ENCODE data around the gene REPIN1.
A peak's percentile ranks its signal among the peaks of the same experiment; 100 is the strongest.

REPIN1 gene

DNA sequence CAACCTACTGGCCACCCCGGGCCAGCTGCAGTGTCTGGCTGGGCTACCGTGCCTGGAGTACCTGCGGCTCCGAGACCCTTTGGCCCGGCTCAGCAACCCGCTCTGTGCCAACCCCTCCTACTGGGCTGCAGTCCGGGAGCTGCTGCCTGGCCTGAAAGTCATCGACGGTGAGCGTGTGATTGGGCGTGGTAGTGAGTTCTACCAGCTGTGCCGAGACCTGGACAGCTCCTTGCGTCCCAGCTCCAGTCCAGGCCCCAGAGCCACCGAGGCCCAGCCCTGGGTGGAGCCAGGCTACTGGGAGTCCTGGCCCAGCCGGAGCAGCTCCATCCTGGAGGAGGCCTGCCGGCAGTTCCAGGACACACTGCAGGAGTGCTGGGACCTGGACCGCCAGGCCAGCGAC lies 31.4 kb upstream of the REPIN1 start:
- no peak for DNase-seq (ENCODE audit: low spot score)

DNA sequence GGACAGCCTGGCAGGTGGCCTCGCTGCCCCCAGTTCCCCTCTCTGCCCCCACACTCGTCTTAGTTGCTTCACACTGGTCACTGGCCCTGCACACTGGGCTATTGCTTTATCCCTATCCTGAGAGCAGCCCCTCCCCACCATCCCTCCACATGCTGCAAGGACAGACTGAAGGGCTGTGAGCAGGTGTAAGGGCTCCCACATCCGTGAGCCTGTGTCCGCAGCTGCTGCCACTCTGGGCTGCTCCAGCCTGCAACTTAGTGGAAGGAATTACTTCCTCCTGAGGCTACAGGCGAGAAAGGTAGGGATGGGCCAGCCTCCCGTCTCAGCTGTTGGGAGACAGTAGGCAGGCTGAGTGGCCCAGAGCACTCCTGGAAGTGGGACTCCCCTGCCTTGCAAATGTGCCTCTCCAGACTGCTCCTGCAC lies 31.0 kb upstream of the REPIN1 start:
- DNase-seq (ENCODE audit: low spot score) = no peak

DNA sequence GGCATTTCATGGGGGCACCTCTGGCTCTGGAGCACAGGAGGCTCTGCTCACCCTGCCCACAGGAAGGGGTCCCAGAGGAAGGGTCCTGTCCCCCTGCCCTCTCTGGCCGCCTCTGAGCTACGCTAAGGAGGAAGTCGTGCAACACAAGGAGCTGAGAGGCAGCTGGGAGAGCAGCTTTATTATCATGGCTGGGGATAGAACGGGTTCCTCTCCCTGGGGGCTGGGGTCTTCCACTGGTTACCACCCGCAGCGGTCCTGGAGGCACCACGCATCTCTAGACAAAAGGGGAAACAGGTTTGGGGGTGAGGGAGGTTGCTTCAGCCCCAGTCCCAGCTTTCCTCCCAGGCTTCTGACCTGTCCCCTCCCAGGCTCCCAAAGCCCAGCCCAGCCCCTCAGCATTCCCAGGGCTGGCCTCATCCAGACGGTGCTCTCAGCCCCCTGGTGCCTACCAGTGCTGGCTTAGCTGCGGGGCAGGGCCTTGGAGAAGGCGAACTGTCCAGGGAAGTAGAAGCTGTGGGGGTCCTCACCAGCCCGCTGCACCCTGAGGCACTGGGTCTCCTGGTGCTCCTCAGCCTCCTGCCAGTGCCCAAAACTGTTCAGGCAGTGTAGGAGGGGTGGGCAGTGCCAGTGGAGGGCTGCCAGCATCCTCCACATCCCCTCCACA lies 30.3 kb upstream of the REPIN1 start:
- DNase-seq (ENCODE audit: low spot score) = no peak

DNA sequence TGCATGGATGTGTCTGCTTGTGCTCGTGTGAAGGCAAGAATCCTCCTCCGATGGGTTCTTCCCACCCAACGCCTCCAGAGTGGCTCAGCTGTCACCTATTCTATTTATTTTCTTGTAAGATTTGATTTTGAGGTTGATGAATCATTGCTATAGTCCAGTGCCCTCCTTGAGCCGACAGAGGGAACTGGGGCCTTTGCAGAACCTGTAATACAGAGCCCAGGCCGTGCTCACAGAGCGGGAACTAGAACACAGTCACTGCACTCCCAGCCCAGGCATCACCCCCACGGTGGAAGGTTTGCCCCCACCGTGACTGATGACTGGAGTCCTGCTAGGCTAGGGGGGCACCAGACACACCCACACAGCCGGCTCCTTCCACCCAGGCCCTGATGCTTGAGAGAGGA lies 29.2 kb upstream of the REPIN1 start:
- DNase-seq (ENCODE audit: low spot score) = no peak

DNA sequence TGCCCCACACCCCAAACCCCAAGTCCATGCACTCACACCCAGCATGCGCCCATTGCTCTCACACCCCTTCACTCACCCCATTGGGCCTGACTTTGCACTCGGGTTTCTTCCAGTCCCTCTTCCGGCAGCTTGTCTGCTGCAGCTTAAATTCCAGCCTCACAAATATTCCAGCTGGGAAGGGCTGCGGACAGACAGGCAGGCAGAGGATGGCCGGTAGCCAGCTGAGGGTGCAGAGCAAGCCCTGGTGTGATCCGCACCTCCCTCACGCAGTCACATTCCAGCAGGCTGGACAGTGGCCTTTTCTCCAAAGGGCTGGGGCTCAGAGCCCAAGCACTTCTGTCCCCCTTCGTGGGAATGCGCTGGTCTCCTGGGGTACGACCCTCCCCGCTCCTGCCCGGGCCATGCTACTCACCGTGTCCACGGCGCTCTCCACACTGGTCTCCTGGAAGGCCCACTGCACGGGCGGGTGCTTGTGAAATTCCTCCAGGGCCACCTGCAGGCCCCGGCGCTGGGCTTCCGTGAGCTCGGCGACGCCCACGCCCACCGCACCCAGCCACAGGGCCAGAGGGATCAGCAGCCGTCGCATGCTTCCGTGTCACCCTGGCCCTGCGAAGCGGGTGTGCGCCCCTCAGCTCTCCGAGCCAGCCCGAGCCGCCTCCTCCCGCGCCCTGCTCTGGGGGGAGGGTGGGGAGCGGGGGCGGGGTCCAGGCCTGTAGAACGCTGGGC lies 28.4 kb upstream of the REPIN1 start:
- no peak for DNase-seq (ENCODE audit: low spot score)

DNA sequence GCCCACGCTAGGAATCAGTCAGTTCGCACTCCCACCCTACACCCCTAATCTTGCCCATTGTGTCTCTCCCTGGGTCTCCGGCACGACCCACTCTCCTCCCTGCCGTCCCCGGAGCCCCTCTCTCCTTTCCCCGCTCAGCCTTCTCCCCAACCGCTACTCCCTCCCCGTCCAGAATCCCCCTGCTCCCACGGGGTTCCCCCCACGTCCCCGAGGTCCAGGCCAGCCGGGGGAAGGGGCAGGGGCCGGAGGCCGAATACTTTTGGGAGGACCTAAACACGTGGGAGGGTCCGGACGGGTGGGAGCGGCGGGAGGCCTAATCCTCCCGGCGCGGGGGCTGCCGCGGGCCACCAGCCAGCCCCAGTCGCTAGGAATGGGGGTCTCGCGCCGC lies 27.8 kb upstream of the REPIN1 start:
- no peak for DNase-seq (ENCODE audit: low spot score)

DNA sequence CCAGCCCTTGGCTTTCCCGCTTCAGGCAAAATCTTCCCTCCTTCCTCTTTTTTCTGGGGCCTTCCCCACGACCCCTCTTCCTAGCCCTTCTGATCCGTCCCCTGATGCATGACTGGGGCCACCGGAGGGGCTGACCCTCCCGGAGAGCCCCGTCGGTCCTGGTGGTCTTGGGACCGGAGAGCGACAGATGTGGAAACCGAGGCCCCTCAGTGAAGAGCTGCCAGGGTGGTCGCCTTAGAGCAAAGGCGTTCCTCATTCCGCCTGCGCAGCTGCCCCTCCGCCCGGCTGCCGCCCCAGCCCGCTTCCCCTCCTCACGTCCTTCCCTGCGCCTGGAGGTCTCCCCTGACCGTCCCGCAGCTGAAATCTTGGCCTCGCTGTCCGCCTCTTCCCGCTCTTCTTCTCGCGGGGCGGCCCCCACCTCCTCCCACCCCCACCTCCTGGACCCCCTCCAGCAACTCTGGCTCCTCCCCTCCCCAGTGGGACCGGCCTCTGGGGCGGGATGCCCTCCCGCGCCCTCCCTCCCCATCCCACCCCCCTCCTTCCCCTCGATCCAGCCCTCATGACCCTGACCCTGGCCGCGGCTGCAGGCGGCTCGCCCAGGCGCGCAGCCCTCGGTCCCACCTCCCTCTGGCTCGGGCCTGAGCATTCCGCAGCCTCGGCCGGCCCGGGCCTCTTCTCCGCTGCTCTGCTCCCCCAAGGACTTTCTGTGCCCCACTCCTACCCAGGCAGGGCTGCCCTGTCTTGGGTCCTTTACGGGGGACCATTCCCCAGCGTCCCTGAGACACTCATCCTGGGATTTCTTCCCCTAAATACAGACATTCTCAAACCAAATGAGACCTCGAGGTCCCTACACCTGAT lies 27.1 kb upstream of the REPIN1 start, which contains the start of gene RARRES2:
Gene RARRES2 (minus strand): TSS at position 367 of the 858 bp plus-strand sequence. CDS start 1,020 bp downstream, outside the sequence.
- no peak for DNase-seq (ENCODE audit: low spot score)

DNA sequence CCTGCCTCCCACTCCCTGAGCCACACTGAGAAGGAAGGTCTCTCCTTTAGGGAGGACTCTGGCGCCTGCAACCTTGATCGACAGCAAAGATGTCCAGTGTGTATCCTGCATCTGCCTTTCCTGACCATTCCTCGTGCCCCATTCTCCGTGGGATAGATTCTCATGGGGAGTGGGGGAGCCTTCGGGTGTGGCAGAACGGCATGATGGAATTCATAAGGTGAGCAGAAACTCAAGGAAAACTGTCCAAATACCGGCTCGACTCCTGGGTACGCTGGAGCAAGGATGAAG lies 26.6 kb upstream of the REPIN1 start:
- DNase-seq (ENCODE audit: low spot score) = no peak

DNA sequence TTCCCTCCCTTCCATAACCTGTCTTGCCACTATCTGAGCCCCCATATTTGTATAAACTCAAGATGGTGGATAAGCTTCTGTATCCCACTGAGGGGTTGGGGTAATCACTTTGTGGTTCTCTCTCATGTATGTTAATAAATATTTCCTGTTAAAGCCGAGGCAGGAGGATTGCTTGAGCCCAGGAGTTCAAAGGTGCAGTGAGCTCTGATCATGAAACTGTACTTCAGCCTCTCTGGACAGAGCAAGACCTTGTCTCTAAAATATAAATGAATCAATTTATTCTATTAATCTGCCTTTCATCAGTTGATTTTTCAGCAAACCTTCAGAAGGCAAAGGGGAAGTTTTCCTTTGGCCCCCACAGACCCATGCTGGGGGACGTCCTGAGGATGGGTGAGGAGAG lies 25.4 kb upstream of the REPIN1 start:
- DNase-seq (ENCODE audit: low spot score) = no peak

DNA sequence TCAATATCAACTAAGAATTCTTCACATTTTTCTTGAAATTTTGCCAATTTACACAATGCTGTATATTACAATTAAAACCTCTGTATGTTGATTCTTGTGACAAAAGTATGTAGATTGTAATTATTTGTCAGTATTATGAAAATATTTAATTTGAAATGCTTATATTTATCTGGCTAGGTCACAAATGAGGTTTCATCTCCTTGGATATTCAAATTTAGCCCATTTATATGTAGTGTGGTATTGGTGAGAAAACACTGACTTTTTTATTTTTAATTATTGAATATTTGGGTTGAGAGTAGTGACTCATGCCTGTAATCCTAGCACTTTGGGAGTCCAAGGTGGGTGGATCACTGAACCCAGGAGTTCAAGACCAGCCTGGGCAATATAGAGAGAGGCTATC lies 24.3 kb upstream of the REPIN1 start:
- DNase-seq (ENCODE audit: low spot score) = no peak

DNA sequence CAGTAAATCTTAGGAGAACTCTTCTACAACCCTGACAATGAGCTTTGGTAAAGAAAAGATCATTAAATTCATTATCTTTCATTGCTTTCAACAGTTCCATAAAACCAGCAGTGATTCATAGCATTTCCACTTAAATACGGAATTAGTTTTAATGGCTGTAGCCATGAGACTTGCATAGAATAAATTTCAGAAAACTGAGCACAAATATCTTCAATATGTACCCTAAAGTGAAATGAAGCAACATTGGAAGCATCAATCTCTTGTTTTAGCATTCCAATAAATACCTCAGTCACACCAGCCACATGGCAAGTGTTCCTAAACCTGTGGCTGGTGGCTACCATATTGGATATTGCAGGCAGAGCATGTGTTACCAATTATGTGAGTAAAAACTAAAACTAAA lies 23.6 kb upstream of the REPIN1 start:
- DNase-seq (ENCODE audit: low spot score) = no peak

DNA sequence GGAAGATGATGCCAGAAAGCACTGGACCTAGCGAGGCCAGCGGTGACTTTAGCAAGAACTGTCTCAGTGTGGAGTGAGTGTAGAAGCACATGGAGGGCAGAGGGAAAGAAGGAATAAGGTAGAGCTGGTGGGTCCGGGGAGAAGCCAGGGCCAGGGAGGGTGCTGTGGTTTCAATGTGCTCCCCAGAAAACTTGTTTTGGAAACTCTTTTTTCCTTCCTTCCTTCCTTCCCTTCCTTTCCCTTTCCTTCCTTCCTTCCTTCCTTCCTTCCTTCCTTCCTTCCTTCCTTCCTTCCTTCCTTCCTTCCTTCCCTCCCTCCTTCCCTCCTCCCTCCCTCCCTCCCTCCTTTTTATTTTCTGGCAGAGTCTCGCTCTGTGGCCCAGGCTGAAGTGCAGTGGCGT lies 21.7 kb upstream of the REPIN1 start:
- DNase-seq (ENCODE audit: low spot score) = no peak

DNA sequence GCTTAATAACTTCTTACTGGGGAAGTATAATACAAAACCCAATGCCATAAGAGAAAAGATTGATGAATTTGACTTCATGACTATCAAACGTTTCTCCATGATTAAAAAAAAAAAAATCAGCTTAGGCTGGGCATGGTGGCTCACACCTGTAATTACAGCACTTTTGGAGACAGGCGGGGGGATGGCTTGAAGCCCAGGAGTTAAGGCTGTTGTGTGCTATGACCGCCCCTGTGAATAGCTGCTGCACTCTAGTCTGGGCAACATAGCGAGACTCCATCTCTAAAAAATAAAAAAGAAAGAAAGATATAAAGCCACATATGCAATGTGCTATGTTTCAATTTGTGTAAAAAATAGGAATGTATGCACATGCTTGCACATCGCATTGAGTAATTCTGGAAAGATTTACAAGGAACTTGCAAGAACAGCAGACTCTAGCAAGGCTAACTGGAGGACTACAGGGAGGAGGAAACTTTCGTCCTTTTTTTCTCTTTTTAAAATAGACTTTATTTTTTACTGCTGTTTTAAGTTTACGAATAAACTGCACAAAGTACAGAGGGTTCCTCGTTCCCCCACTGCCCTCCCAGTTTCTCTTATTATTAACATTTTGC lies 16.9 kb upstream of the REPIN1 start:
- no peak for DNase-seq (ENCODE audit: low spot score)

DNA sequence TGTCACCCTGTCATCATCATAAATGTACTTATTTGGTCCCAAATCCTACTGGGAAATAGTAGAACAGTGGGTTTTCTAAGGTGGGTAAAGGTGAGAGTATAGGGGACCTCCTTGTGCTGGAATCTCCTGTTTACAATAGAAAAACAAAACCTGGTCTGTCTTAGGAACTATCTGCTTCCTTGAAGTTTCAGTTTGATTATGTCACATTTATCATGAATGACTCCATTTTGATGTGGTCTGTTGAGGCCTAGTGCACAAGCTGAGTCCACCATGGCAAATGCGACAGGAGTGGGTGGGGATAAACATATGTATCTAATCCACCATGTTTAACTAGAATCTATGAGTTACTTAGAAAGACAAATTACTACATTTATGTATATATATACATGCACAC lies 13.0 kb upstream of the REPIN1 start:
- DNase-seq (ENCODE audit: low spot score) = no peak

DNA sequence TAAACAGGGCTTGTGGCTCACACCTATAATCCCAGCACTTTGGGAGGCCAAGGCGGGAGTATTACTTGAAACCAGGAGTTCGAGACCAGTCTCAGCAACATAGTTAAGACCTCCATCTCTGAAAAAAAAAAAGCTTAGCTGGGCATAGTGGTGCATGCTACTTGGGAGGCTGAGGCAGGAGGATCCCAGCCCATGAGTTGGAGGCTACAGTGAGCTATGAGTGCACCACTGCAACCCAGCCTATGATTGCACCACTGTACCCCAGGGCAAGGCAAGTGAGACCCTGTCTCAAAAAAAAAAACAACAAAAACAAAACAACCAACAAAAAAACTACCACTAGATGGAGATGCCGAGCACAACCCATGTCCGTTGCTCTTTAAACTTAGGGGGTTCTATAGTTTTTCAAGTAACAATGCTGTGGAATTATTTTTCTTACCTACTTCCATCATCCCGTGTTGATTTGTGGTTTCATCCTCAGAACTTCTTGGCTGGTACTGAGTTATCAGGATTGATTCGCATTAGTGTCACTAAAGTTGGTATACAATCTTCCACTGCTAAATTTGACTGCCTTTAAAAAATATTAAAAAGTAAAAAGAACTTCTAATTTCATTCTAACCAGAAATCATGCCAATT lies 12.2 kb upstream of the REPIN1 start:
- DNase-seq (ENCODE audit: low spot score) = peak; percentile 56

DNA sequence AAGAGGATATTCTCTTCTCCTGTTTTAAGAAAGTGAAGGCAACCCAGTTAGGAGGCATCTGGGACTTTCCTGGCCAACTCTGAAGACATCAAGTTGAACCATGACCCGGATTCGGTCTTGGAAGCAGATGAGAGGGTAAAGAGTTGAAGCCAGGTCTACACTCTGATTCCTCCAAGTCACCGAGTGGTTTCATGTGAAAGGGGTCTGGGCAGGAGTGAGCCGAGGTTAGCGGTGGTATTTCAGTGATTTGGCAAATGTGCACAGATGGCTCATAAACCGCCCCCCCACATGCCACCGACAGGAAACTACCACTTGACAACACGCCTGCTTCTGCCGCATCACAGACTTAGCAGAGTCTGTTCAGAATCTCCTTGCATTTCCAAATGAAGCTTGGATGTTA lies 11.4 kb upstream of the REPIN1 start:
- peak; percentile 83 for DNase-seq (ENCODE audit: low spot score)

DNA sequence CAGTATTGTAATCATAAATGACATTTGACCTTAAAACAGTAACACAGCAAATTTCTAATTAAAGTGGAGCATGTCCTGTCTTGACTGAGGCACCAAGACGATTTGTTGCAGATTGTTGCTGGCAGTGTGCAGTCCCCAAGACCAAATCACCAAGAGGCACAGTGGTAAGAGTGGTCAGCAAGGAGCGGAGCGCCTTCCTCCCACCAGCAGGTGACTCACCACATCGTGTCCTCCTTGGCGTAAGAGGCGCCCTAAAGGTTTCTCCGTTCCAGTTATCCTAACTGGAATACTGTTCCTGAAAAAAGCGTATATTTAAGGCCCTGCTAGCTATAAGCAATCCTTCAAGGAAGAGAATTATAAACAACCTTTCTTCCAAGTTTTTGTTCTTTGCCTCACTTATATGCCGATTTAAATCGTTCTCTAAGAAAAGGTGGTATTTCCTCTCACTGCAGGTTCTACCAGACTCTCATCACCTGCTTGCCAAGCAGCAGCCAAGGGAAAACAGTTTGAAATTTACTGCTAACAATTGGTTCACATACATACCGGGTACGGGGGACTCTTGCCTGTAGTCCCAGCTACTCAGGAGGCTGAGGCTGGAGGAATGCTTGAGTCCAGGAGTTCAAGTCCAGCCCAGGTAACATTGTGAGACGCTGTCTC lies 10.7 kb upstream of the REPIN1 start:
- no peak for DNase-seq (ENCODE audit: low spot score)

DNA sequence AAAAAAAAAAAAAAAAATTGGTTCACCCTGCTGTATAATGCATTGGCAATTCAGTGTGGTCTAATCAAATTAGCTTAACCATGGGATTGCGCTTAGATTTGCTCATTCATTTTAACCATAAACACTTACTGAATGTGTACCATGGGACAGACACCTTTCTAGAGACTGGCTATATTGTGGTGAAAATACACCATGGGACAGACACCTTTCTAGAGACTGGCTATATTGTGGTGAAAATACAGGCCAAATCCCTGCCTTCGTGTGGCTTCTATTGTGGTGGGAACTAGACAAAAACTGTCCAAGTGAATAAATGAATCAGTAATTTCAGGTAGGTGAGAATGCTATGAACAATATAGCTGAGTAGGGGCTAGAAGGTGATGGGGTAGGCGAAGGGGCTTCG lies 10.2 kb upstream of the REPIN1 start:
- no peak for DNase-seq (ENCODE audit: low spot score)

DNA sequence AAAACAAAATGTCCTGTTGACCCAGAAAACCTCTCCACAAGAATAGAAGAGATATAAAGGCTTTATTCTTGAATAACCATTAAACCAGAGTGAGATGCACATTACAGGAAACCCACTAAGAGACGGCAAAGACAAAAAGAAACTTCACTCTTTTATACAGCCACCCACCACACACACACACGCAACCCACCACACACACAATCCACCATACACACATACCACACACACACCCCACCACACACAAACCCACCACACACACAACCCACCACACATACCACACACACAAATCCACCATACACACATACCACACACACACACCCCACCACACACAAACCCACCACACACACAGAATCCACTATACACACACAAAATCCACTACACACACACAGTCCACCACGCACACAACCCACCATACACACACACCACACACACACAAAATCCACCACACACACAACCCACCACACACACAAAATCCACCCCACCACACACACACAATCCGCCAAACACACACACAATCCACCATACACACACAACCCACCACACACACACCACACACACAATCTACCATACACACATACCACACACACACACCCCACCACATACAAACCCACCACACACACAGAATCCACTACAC lies 9.5 kb upstream of the REPIN1 start:
- DNase-seq (ENCODE audit: low spot score) = peak; percentile 13

DNA sequence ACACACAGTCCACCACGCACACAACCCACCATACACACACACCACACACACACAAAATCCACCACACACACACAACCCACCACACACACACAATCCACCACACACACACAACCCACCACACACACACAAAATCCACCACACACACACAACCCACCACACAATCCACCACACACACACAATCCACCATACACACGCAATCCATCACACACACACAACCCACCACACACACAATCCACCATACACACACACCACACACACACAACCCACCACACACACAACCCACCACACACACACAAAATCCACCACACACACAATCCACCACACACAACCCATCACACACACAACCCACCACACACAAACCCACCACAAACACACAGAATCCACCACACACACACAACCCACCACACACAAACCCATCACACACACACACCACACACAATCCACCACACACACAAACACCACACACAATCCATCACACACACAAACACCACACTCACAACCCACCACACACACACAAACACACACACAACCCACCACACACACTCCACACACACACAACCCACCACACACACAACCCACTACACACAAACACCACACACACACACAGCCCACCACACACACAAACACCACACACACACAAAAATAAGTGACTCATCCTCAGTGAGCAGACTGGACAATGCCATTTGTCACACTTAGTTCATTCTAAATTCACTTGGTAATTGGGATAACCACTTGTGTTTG lies 8.8 kb upstream of the REPIN1 start:
- no peak for DNase-seq (ENCODE audit: low spot score)
